Naive B cell (primary cell): Measurements from ENCODE around the gene DNAJC25. TPM values are rescaled to one million over a fixed set of nuclear protein-coding genes. Genes with fewer than 3 reads are reported as not detected.

Source experiments
- polyA plus RNA-seq, 6 donors: library from polyadenylated mRNA; unstranded; fragments of 300-500 nt; fragmentation: Illumina TruSeq; gene quantifications; one replicate each; pipeline ENCODE4 v1.2.3, GENCODE V29; 2021; ENCODE audit warnings: low read depth in 6 of 6

The DNAJC25 gene
- polyA plus RNA-seq, 6 donors from 2014 or later, result 1.9 to 3.6 (median 2.5) TPM

Other genes starting within 250 kb of the DNAJC25 start
- 10 to 100 TPM in 1 of 6 donors, 1 to 10 TPM in 5; 5.0 to 10.7 (median 7.3) TPM for gene ECPAS, start 147.0 kb upstream of the DNAJC25 start, polyA plus RNA-seq
- gene ZNF483, start 106.2 kb upstream of the DNAJC25 start, polyA plus RNA-seq, result 1 to 10 TPM in 5 of 6 donors, under 1 TPM in 1; 0.63 to 4.2 (median 2.4) TPM
- under 1 TPM in 1 of 6 donors, not detected in 5; 0.32 TPM for gene PTGR1, start 31.7 kb upstream of the DNAJC25 start, polyA plus RNA-seq
- gene GNG10, start 30.3 kb downstream of the DNAJC25 start, polyA plus RNA-seq, result 10 to 100 TPM; 24.6 to 35.9 (median 28.8) TPM
- not detected for gene SHOC1, start 163.6 kb downstream of the DNAJC25 start, polyA plus RNA-seq